ENCODE measurements around the gene LRRN2. TPM values are rescaled to one million over a fixed set of nuclear protein-coding genes. Genes with fewer than 3 reads are reported as not detected.

Gene LRRN2
- total RNA-seq, 1 experiment from 2014 or later = 5.8 TPM

- no peak for TF ChIP-seq CTCF (conservative IDR thresholded peaks at IDR 0.05)
- H3K4me1 Mint-ChIP-seq = peaks cover 6 to 10% of the 10 kb centered on the region in 2 experiments; a peak in 3 of 4 replicates
Measured at GRCh38 chr1:204612326-204612725, 73.2 kb downstream of the LRRN2 start.

More at GRCh38 chr1:204612326-204612725, 73.2 kb downstream of the LRRN2 start:
- no peak overlapping the region for H3K9ac ChIP-seq (ENCODE audit: extremely low read depth, insufficient read length, low read length)
- H2BK15ac ChIP-seq (ENCODE audit: low read depth, low read length) = no peak overlapping the region
- no peak overlapping the region for H3T11ph ChIP-seq (ENCODE audit: low read length)
- H4K8ac ChIP-seq (replicated peaks; ENCODE audit: insufficient read length, low read depth, low read length) = no peak overlapping the region
- no peak overlapping the region for H3K27ac ChIP-seq (ENCODE audit: insufficient read length, low read depth, low read length)
- H2BK120ac ChIP-seq (ENCODE audit: low read depth, low read length, poor library complexity, severe bottlenecking) = no peak overlapping the region
- no peaks in the 10 kb centered on the region for H3K79me1 ChIP-seq (ENCODE audit: insufficient read depth, low read depth, low read length, poor library complexity, severe bottlenecking)
- no peaks in the 10 kb centered on the region for H3K9me3 ChIP-seq (ENCODE audit: control insufficient read depth, low read depth, low read length)
- no peaks in the 10 kb centered on the region for H3K4me1 ChIP-seq (ENCODE audit: insufficient read depth, low read length)
- H4K91ac ChIP-seq (ENCODE audit: insufficient read length, low read depth, low read length) = no peak overlapping the region
- no peak overlapping the region for H3K4me3 Mint-ChIP-seq
- H2AK5ac ChIP-seq (ENCODE audit: insufficient read length, low read length) = no peak overlapping the region
- H2AFZ ChIP-seq (ENCODE audit: low read length) = no peak overlapping the region
- H3K27me3 ChIP-seq (ENCODE audit: insufficient read depth, low read length) = no peaks in the 10 kb centered on the region
- no peak overlapping the region for H4K5ac ChIP-seq (ENCODE audit: insufficient read length, low read depth, low read length)
- H2BK5ac ChIP-seq (ENCODE audit: insufficient read length, low read length) = no peak overlapping the region
- peaks cover 23% of the 10 kb centered on the region for H3K27me3 Mint-ChIP-seq (ENCODE audit: low read depth)
- no peaks in the 10 kb centered on the region for H3K36me3 Mint-ChIP-seq (ENCODE audit: insufficient read depth in 1 of 3, low read depth in 3 of 3)
- WGBS (ENCODE audit: extremely low coverage, insufficient read length, low lambda C conversion rate) = no CpG with 5 or more reads among the region's 3 CpGs
- no peak overlapping the region for H3K18ac ChIP-seq (ENCODE audit: insufficient read length, low read depth, low read length)
- H3K4ac ChIP-seq (ENCODE audit: low read depth, low read length) = no peak overlapping the region
- no peaks in the 10 kb centered on the region for H4K20me1 ChIP-seq (ENCODE audit: control insufficient read depth, insufficient read depth, insufficient read length)
- no peak for DNase-seq
- no peak overlapping the region for H3K23ac ChIP-seq (ENCODE audit: insufficient read length, low read depth, low read length)
- H3K27ac Mint-ChIP-seq = no peak overlapping the region
- no peak overlapping the region for H3K4me2 ChIP-seq (ENCODE audit: insufficient read depth, insufficient read length, low read length)
- H2BK20ac ChIP-seq (ENCODE audit: low read depth, low read length, poor library complexity, severe bottlenecking) = no peak overlapping the region
- H3K56ac ChIP-seq (ENCODE audit: insufficient read length, low read depth, low read length) = no peak overlapping the region
- H3K79me2 ChIP-seq (ENCODE audit: insufficient read depth, low read length) = no peaks in the 10 kb centered on the region
- no peak overlapping the region for H2BK12ac ChIP-seq (ENCODE audit: insufficient read length, low read depth, low read length)
- H3K9me3 Mint-ChIP-seq = no peaks in the 10 kb centered on the region
- no peak overlapping the region for H3K14ac ChIP-seq (ENCODE audit: insufficient read depth, low read length)
- no peaks in the 10 kb centered on the region for H3K23me2 ChIP-seq (ENCODE audit: insufficient read length, low read depth, low read length, poor library complexity, severe bottlenecking)
